Stimulated activated CD4-positive, alpha-beta T cell treated with anti-CD3 and anti-CD28 coated beads, TNF-alpha, amount 100 ng/mL, for 4 hours (primary cell): ENCODE measurements around the gene SMIM38.
"Not testable (repeated sequence)": the region's sequence is repeated elsewhere in the genome, so short reads cannot be mapped to it uniquely, and the experiment has no call there.

Experiments
- DNase-seq, 3 experiments: peaks; one replicate each; pipeline ENCODE4 v3.0.0-alpha.2; 2020; ENCODE audit warnings: low read depth in 3 of 3

Gene SMIM38

DNA sequence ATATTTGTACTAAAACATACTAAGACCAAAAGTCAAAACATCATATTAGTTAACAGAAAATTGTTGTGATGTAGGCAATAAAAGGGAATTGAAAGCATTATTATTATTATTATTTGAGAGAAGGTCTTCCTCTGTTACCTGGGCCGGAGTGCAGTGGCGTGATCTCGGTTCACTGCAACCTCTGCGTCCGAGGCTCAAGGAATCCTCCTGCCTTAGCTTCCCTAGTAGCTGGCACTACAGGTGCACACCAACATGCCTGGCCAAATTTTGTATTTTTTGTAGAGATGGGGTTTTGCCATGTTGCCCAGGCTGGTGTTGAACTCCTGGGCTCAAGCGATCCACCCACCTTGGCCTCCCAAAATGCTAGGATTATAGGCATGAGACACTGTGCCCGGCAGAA lies 15.6 kb upstream of the SMIM38 start:
- not testable (repeated sequence) for DNase-seq

GRCh38 chr11:69140635-69141034 lies 15.1 kb upstream of the SMIM38 start:
- DNase-seq = no peak

DNA sequence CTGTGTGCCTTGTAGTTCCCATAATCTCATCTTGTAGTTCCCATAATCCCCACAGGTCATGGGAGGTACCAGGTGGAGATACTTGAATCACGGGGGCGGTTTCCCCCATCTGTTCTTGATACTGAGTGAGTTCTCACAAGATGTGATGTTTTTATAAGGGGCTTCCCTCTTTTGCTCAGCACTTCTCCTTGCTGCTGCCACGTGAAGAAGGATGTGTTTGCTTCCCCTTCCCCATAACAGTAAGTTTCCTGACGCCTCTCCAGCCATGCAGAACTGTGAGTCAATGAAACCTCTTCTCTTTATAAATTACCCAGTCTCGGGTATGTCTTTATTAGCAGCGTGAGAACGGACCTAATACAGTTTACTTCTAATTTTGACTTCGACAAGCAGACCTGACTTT lies 14.0 kb upstream of the SMIM38 start:
- DNase-seq = no peak

- DNase-seq = no peak
These were observed 12.8 kb upstream of the SMIM38 start for GRCh38 chr11:69142895-69143294.

DNA sequence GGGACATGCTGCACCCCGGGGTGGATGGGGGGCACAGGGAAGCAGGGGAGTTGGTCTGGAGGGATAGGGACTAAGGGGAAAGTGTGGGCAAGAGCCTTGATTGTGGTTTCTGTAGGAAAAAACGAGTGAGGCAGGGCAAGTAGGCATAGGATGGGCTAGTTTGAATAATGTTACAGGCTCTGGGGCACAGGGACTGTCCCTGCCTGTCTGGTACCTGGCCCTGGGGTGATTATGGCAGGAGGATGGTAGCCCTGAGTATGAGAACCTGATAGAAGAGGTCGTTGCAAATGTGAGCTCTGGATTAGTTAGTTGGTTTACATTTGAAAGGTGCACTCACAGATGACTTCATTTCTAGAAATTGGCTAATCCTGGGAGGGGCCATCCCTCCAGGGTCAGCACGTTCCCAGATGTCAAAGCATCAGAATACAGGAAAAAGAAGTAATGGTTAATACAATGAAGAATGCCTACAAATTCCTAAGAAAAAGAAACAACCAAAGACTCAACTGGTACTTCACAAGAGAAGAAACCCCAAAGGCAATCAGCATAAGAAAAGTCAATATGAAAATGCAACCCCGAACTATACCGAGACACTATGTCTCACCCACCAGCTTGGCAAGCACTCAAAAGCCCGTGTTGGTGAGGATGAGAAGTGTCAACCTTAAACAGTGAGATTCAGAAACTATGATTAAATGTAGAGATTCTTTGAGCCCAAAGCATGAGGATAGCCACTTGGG lies 11.3 kb upstream of the SMIM38 start:
- no peak for DNase-seq

DNA sequence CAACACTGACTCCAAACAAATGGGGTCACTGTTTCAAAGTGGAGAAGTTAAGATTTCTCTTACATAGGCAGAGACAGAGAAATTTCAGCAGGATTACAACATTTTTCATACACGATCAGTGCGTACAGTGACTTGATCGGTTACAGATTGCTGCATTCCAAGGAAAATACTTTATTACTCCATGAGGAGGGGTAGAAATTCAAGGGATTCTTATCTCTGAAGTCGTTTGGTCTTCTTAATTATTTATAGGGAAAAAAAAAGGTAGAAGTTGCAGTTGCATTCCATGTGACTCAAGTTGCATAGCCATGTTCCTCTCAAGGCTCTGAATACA lies 10.7 kb upstream of the SMIM38 start:
- DNase-seq = no peak

DNA sequence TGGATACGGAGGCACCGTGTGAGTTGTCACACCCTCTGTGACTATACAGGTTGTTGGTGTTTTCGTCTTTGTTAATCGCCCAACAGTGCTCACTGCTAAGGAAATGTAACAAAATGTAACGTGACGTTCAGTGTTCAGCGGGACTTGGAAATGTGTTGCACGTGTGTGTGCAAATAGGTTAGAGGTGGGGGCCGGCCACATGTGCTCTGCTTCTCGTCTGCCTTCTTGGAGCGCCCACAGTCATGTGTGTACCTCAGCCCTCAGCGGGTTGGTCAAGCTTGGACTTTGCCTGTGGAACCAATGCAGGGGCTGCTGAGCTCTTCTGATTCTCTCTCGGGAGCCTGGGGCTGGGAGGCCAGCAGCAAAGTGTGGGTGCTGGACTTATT lies 7.4 kb upstream of the SMIM38 start:
- no peak for DNase-seq

DNA sequence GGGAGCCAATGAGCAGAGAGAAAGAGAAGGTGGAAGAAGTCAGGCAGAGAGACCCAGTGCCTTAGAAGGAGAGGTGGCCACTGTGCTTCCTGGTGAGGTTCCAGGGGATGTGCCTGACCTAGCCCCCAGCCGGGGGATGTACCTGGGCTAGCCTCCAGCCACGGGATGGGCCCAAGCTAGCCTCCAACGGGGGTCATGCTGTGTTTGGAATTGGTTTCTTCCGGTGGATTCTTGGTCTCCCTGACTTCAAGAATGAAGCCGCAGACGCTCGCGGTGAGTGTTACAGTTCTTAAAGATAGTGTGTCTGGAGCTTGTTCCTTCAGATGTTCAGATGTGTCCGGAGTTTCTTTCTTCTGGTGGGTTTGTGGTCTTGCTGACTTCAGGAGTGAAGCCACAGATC lies 6.9 kb upstream of the SMIM38 start:
- no peak for DNase-seq

DNA sequence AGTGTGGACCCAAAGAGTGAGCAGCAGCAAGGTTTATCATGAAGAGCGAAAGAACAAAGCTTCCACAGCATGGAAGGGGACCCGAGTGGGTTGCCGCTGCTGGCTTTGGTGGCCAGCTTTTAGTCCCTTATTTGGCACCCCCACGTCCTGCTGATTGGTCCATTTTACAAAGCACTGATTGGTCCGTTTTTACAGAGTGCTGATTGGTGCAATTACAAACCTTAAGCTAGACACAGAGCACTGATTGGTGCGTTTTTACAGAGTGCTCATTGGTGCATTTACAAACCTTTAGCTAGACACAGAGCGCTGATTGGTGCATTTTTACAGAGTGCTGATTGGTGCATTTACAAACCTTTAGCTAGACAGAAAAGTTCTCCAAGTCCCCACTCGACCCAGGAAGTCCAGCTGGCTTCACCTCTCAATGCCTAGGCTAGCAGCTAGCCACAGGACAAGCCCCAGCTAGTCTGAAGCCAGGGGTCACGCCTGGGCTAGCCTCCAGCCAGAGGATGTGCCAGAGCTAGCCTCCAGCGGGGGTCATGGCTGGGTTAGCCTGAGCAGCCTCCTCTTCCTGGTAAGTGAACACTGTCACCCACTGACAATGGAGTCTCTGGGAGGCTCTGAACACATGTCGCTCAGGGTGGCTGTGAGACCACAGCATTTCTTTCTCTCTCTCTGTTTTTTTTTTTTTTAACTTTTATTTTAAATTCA lies 6.2 kb upstream of the SMIM38 start:
- DNase-seq = not testable (repeated sequence)

DNA sequence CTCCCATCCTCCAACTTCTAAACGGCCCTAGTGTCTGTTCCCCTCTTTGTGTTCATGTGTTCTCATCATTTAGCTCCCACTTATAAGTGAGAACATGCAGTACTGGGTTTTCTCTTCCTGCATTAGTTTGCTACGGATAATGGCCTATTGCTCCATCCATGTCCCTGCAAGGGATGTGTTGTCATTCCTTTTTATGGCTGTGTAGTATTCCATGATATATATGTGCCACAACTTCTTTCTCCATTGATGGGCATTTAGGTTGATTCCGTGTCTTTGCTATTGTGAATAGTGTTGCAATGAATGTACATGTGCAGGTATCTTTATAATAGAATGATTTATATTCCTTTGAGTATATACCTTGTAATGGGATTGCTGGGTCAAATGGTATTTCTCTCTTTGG lies 5.6 kb upstream of the SMIM38 start:
- no peak for DNase-seq

GRCh38 chr11:69151836-69152235 lies 3.9 kb upstream of the SMIM38 start:
- DNase-seq = no peak

- DNase-seq = no peak
These were observed 2.9 kb upstream of the SMIM38 start for GRCh38 chr11:69152733-69153421.

DNA sequence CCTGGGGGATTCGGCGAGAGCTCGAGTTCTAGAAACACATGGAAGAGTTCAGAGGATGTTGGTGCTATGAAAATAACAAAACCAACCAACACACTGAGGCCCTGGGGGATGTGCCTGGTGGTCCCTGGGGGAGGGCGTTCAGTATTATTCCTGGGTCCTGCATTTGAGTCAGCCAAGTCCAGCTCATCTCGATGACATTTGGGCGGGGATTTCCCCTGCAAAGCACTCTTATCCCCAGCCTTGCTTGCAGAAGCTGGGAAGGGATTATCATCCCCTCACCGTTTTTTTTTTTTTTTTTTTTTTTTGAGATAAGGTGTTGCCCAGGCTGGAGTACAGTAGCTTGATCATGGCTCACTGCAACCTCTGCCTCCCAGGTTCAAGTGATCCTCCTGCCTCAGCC lies 2.1 kb upstream of the SMIM38 start:
- DNase-seq = no peak

DNA sequence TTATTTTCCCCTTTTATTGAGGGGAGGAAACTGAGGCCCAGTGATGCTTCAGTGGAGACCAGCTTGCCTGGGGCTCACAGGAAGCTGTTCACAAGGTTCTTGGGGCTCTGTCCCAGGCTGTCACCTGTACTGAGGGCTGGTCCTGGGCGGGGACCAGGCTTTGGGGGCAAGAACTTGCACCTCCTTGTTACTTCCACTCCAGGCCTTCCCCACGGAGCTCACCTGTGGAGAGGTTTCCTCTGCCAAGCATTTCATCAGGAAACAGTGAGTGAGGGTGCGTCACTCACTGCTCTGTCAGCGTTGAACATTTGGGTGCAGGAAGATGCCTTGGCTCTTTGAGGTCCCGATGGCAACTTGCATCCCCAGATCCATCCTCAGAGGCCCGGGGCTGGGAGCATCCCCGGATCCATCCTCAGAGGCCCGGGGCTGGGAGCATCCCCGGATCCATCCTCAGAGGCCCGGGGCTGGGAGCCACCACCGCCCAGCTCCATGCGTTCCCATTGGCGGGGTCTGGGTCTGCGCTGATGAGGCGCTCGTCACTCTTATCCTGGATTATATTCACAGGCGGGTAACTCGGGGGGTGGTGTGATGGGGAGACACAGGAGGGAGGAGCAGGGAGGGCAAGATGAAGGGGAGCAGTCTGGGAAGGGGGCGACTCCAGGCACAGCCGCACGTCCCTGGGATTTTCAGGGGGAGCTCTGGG lies 1.4 kb upstream of the SMIM38 start:
- no peak for DNase-seq

GRCh38 chr11:69154938-69155301 lies 815 bp upstream of the SMIM38 start:
- no peak for DNase-seq

- no peak for DNase-seq
These were observed 502 bp downstream of the SMIM38 start for GRCh38 chr11:69156235-69156639.

DNA sequence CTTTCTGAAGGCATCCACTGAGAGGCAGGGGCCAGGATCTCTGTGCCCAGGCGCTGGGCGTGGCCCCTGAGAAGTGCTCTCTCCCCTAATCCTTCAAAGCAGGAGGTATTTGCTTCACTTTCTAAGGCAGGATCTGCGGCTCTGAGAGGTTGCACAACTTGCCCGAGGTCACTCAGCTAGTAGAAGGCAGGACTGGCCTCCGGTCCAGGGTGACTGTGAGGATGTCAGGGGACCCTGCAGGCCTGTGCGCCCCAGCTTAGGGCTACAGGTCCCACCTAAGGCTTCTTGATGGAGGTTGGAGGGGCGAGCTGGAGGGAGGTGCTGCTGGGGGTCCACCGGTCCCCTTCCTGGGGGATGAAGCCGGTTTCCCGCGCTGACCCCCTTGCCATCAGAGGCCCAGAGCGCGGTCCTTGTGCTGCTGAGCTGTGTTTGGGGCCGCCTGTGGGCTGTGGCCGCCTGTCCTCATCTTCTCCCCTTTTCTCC lies 979 bp downstream of the SMIM38 start:
- no peak for DNase-seq

GRCh38 chr11:69157156-69157821 lies 1.6 kb downstream of the SMIM38 start:
- DNase-seq = no peak

DNA sequence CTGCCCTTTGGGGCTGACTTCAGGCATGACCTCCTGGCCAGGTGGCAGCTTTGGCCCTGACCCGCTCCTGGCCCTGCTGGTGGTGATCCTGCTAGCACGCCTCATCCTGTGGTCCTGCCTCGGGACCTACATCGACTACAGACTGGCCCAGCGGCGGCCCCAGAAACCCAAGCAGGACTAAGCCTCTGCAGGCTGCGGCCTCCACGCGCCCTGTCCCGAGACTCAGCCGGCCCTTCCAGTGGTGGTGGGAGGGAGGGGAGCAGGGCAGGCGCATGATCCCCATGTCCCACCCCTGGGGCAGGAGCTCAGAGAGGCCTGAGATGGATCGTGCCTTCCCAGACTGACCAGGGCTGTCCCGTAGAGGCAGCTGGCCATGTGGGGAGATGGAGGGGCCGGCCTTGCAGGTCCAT lies 2.1 kb downstream of the SMIM38 start:
- no peak for DNase-seq

DNA sequence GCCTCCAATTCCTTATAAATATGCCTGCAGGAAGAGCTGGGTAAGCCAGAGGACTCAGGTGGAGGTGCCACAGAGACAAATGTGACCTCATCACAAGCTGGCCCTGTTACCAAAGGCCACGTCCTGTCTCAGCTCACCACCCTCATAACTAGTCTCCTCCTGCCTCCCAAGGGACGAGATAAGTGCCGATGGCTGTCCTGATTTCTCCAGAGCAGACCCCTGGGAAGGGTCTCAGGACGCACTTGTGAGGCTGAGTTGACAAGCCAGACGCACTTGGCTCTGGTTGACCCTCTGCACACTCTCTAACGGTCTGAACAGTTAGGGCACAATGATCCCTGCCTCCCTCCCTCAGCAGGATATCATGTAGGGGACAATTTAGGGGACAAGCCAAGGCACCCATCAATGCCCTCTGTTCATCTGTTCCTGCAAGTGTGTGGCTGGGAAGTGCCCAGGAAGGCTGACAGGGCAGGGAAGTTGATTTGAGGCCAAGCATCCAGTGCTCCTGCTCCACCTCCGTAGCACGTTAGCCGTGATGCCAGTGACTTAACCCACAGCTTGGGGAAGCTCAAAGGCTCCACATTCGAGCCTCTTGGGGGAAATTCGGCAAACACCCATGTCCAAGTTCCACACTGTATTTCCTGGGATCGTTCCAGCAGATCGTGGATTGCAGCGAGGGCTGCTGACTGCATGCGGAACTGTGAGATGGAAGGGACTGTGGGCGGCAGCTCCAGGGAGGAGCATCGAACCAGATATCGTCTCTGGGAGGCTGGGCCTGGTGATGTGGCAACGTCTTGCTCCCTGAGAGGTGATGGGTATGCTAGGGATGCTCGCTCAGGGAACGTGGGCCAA lies 2.8 kb downstream of the SMIM38 start:
- DNase-seq = no peak
